ENCODE data around the gene MINDY4.
A peak's percentile ranks its signal among the peaks of the same experiment; 100 is the strongest.

The MINDY4 gene

DNA sequence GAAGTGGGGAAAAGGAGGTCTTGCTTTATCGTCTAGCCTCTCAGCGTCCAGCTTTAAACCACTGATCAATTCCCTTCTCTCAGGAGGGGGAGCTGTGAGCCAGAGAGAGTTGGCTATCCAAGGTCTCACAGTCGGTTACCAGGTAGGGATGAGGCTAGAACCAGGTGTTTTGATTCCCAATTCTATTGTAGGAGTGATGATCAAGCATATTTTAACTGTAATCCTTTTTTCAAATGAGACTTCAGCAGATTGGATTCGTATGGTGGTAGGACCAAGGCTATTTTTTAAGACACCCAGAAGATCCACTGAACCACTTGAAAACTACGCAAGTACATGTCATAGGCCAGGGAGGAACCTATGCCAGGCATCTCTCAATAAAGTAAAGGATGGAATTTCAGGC lies 8.4 kb downstream of the MINDY4 start:
- no peaks in the 10 kb centered on the region for H3K9me3 ChIP-seq (ENCODE audit: control insufficient read depth, insufficient read depth, low read depth, low read length)
- H3K4me3 ChIP-seq (ENCODE audit: low read depth, low read length): no peak overlapping the region
- POLR2A ChIA-PET: no interaction called here
- H3K4me1 ChIP-seq (ENCODE audit: control insufficient read depth, insufficient read depth, low read length): no peaks in the 10 kb centered on the region
- H3K36me3 ChIP-seq (ENCODE audit: control insufficient read depth in 2 of 2, insufficient read depth in 1 of 2, low read length in 2 of 2): peaks cover 12 to 33% of the 10 kb centered on the region in 2 experiments
- TF ChIP-seq TRIM28 (IDR thresholded peaks at IDR 0.05; ENCODE audit: borderline replicate concordance, low read length): no peak
- no peak for TF ChIP-seq ZNF2 (tag by site-specific recombination; IDR thresholded peaks at IDR 0.05)
- no peak for TF ChIP-seq ZSCAN16 (tag by site-specific recombination; IDR thresholded peaks at IDR 0.05)
- TF ChIP-seq SP3 (tag by site-specific recombination; IDR thresholded peaks at IDR 0.05): no peak
- CTCF ChIA-PET: no interaction called here
- H3K27ac ChIP-seq (ENCODE audit: extremely low read depth, low read depth, low read length): no peak overlapping the region

DNA sequence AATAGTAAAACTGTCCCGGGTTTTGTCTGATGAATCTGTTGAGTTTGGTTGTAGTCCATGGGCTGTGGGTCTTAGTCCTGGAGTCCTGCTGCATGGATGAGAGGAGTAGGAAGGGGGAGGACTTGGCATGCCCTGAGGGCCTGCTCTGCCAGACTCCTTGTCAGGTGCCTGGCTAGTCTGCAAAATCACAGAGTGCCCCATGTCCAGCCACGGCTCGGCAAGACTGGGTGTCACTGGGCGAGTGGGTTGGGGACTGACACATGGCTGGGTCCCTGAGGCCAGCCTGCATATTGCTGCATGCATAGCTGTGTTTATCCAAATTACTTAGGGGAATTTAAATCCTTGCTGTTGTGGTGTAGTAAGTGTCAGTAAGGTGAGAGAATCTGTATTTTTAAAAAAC lies 9.7 kb downstream of the MINDY4 start:
- no peak overlapping the region for H3K4me3 ChIP-seq (ENCODE audit: low read depth, low read length)
- ChIA-PET CTCF (interaction anchor here (0.6 kb wide), 1 partner anchor 40 kb away, joined by 3 read pairs; no protein-coding TSS in a partner anchor), POLR2A (no interaction called here)
- no peaks in the 10 kb centered on the region for H3K9me3 ChIP-seq (ENCODE audit: control insufficient read depth, insufficient read depth, low read depth, low read length)
- H3K36me3 ChIP-seq (ENCODE audit: control insufficient read depth in 2 of 2, insufficient read depth in 1 of 2, low read length in 2 of 2): peaks cover 12 to 42% of the 10 kb centered on the region in 2 experiments
- no peaks in the 10 kb centered on the region for H3K4me1 ChIP-seq (ENCODE audit: control insufficient read depth, insufficient read depth, low read length)
- no peak for TF ChIP-seq ZNF433 (tag by site-specific recombination; IDR thresholded peaks at IDR 0.05; ENCODE audit: low read depth)
- TF ChIP-seq, protein P1, sequence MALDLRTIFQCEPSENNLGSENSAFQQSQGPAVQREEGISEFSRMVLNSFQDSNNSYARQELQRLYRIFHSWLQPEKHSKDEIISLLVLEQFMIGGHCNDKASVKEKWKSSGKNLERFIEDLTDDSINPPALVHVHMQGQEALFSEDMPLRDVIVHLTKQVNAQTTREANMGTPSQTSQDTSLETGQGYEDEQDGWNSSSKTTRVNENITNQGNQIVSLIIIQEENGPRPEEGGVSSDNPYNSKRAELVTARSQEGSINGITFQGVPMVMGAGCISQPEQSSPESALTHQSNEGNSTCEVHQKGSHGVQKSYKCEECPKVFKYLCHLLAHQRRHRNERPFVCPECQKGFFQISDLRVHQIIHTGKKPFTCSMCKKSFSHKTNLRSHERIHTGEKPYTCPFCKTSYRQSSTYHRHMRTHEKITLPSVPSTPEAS (tag by site-specific recombination; IDR thresholded peaks at IDR 0.05): no peak
- no peak for TF ChIP-seq ZNF791 (tag by site-specific recombination; IDR thresholded peaks at IDR 0.05)
- TF ChIP-seq, protein P2, sequence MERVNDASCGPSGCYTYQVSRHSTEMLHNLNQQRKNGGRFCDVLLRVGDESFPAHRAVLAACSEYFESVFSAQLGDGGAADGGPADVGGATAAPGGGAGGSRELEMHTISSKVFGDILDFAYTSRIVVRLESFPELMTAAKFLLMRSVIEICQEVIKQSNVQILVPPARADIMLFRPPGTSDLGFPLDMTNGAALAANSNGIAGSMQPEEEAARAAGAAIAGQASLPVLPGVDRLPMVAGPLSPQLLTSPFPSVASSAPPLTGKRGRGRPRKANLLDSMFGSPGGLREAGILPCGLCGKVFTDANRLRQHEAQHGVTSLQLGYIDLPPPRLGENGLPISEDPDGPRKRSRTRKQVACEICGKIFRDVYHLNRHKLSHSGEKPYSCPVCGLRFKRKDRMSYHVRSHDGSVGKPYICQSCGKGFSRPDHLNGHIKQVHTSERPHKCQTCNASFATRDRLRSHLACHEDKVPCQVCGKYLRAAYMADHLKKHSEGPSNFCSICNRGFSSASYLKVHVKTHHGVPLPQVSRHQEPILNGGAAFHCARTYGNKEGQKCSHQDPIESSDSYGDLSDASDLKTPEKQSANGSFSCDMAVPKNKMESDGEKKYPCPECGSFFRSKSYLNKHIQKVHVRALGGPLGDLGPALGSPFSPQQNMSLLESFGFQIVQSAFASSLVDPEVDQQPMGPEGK (tag by site-specific recombination; IDR thresholded peaks at IDR 0.05): no peak
- TF ChIP-seq ZNF580 (tag by site-specific recombination; IDR thresholded peaks at IDR 0.05): no peak
- TF ChIP-seq ZNF239 (tag by site-specific recombination; IDR thresholded peaks at IDR 0.05): no peak
- no peak for TF ChIP-seq ZNF558 (tag by site-specific recombination; IDR thresholded peaks at IDR 0.05)
- no peak for TF ChIP-seq ZBTB26 (tag by site-specific recombination; optimal IDR thresholded peaks at IDR 0.05)
- no peak for TF ChIP-seq ZNF302 (tag by site-specific recombination; IDR thresholded peaks at IDR 0.05; ENCODE audit: low read depth)
- H3K27ac ChIP-seq (ENCODE audit: extremely low read depth, low read depth, low read length): no peak overlapping the region

DNA sequence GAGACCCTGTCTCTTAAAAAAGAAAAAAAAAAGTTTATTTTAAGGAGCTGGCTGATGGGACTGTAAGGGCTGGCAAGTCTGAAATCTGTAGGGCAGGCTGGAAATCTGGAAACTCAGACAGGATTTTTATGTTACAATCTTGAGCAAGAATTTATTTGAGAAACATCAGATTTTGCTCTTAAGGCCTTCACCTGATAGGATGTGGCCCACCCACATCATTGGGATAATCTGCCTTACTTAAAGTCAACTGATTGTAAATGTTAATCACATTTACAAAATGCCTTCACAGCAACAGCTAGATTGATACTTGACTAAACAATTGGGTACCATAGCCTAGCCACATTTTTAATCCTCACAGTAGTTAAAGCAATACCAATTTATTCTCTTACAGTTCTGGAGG lies 11.5 kb downstream of the MINDY4 start:
- ChIA-PET POLR2A (no interaction called here), CTCF (no interaction called here)
- TF ChIP-seq, protein P3, sequence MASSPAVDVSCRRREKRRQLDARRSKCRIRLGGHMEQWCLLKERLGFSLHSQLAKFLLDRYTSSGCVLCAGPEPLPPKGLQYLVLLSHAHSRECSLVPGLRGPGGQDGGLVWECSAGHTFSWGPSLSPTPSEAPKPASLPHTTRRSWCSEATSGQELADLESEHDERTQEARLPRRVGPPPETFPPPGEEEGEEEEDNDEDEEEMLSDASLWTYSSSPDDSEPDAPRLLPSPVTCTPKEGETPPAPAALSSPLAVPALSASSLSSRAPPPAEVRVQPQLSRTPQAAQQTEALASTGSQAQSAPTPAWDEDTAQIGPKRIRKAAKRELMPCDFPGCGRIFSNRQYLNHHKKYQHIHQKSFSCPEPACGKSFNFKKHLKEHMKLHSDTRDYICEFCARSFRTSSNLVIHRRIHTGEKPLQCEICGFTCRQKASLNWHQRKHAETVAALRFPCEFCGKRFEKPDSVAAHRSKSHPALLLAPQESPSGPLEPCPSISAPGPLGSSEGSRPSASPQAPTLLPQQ (tag by site-specific recombination; IDR thresholded peaks at IDR 0.05): no peak
- peak; percentile 96 for TF ChIP-seq ZNF10 (tag by site-specific recombination; IDR thresholded peaks at IDR 0.05)

More for the DNA sequence above, 11.5 kb downstream of the MINDY4 start:
- Histone ChIP-seq H3K27ac (ENCODE audit: extremely low read depth, low read depth, low read length) (no peak overlapping the region), H3K9me3 (ENCODE audit: control insufficient read depth, insufficient read depth, low read depth, low read length) (no peaks in the 10 kb centered on the region), H3K36me3 (ENCODE audit: control insufficient read depth in 2 of 2, insufficient read depth in 1 of 2, low read length in 2 of 2) (peaks cover 12 to 54% of the 10 kb centered on the region in 2 experiments), H3K4me1 (ENCODE audit: control insufficient read depth, insufficient read depth, low read length) (no peaks in the 10 kb centered on the region), H3K4me3 (ENCODE audit: low read depth, low read length) (no peak overlapping the region)
